22Rv1 (cell line): ENCODE measurements around the gene DNM2.

Experiments used
- ZFX ChIP-seq: fragments of 450-650 bp; IDR thresholded peaks from 2 replicates; pipeline ENCODE4 v1.6.1; 2017; ENCODE audit warnings: antibody characterized with exemption, borderline replicate concordance
- TF ChIP-seq, protein P1 (sequence below): fragments of 450-650 bp; IDR thresholded peaks from 2 replicates; pipeline ENCODE4 v1.5.1; 2017; ENCODE audit warnings: mild to moderate bottlenecking

DNA sequence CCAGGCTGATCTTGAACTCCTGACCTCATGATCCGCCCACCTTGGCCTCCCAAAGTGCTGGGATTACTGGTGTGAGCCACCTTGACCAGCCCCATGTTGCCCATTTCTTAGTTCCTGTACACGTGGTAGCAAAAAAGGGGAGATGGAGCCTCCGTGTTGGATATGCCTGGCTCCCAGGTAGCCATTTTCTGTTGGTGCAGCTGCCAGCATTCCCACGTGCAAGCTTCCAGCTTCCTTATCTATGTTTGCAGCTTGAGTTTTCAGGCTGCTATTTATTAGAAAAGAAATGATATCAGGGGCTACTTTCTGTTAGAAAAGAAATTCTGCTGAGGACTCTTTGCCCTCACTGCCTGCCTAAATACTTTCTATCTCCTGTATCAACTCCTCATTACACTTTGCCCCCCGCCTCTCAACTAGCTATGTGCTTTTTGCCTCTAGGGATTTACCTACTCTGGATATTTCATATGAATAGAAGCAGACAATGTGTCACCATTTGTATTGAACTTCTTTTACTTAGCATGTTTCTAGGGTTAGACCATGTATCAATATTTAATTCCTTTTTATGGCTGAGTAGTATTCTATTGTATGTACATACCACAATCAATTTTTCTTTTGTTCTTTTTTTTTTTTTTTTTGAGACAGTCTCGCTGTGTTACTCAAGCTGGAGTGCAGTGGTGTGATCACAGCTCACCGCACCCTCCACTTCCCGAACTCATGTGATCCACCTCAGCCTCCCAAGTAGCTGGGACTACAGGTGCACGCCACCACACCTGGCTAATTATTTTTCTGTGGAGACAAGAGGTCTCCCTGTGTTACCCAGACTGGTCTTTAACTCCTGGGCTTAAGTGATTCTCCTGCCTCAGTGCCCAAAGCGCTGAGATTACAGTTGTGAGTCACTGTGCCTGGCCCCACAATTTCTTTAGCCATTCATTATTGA, 121.5 kb downstream of the DNM2 start:
- TF ChIP-seq, protein P1, sequence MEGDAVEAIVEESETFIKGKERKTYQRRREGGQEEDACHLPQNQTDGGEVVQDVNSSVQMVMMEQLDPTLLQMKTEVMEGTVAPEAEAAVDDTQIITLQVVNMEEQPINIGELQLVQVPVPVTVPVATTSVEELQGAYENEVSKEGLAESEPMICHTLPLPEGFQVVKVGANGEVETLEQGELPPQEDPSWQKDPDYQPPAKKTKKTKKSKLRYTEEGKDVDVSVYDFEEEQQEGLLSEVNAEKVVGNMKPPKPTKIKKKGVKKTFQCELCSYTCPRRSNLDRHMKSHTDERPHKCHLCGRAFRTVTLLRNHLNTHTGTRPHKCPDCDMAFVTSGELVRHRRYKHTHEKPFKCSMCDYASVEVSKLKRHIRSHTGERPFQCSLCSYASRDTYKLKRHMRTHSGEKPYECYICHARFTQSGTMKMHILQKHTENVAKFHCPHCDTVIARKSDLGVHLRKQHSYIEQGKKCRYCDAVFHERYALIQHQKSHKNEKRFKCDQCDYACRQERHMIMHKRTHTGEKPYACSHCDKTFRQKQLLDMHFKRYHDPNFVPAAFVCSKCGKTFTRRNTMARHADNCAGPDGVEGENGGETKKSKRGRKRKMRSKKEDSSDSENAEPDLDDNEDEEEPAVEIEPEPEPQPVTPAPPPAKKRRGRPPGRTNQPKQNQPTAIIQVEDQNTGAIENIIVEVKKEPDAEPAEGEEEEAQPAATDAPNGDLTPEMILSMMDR: no peak
- no peak for TF ChIP-seq ZFX
